ENCODE data around the gene EYS.

EYS gene

DNA sequence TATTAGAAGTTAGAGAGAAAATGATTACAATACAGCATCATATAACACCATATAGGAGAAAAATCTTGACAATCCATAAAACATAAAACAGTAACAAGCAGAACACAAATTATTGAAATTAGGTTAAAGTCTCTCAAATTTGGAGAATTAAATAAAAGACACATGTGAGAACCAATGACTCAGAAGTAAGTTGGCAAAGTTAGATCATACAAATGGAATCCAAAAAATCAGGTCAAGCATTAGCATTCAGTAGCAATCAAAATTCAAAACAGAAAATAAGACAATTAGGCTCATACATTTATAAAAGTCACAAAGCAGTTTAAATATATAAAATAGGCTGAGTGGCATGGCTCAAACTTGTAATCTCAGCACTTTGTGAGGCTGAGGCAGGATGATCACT is 1295.8 kb downstream of the EYS start:
- no peak; the same call in 2 of the 3 replicates for ATAC-seq
- no peak for TF ChIP-seq OSR1 (CRISPR knock-in tag; IDR thresholded peaks at IDR 0.05)
- TF ChIP-seq ARNTL (CRISPR knock-in tag; IDR thresholded peaks at IDR 0.05; ENCODE audit: borderline replicate concordance, low read depth), result no peak
- TF ChIP-seq, protein P1, sequence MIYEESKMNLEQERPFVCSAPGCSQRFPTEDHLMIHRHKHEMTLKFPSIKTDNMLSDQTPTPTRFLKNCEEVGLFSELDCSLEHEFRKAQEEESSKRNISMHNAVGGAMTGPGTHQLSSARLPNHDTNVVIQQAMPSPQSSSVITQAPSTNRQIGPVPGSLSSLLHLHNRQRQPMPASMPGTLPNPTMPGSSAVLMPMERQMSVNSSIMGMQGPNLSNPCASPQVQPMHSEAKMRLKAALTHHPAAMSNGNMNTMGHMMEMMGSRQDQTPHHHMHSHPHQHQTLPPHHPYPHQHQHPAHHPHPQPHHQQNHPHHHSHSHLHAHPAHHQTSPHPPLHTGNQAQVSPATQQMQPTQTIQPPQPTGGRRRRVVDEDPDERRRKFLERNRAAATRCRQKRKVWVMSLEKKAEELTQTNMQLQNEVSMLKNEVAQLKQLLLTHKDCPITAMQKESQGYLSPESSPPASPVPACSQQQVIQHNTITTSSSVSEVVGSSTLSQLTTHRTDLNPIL (CRISPR knock-in tag; IDR thresholded peaks at IDR 0.05; ENCODE audit: low read depth), result no peak
- no peak for TF ChIP-seq TCF4 (CRISPR knock-in tag; IDR thresholded peaks at IDR 0.05; ENCODE audit: borderline replicate concordance)
- TF ChIP-seq ZFP3 (CRISPR knock-in tag; IDR thresholded peaks at IDR 0.05), result no peak

DNA sequence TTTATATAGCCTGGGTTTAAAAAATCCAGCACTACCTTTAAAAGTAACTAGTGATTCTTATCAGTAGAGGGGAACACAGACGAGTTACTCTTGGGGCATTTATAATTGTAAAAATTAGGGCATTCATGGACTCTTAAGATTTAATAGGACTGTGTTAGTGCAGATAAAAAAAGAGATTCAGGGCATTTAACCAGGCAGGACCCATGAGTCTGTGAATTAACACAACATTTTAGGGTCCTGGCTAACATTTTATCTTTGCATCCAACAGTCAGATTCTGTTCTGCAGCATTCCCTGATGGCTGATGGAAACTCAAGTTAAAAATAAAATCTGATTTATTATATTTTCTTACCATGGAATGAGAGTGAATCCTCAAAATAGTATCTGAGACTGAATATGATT is 1297.1 kb downstream of the EYS start:
- no peak for ATAC-seq
- TF ChIP-seq, protein P2, sequence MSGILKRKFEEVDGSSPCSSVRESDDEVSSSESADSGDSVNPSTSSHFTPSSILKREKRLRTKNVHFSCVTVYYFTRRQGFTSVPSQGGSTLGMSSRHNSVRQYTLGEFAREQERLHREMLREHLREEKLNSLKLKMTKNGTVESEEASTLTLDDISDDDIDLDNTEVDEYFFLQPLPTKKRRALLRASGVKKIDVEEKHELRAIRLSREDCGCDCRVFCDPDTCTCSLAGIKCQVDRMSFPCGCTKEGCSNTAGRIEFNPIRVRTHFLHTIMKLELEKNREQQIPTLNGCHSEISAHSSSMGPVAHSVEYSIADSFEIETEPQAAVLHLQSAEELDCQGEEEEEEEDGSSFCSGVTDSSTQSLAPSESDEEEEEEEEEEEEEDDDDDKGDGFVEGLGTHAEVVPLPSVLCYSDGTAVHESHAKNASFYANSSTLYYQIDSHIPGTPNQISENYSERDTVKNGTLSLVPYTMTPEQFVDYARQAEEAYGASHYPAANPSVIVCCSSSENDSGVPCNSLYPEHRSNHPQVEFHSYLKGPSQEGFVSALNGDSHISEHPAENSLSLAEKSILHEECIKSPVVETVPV (CRISPR knock-in tag; IDR thresholded peaks at IDR 0.05), result no peak
- TF ChIP-seq ZNF8 (CRISPR knock-in tag; IDR thresholded peaks at IDR 0.05) (no peak), BACH2 (CRISPR knock-in tag; IDR thresholded peaks at IDR 0.05; ENCODE audit: borderline replicate concordance) (no peak), SNAI2 (CRISPR knock-in tag; IDR thresholded peaks at IDR 0.05) (no peak), ZFP30 (CRISPR knock-in tag; IDR thresholded peaks at IDR 0.05) (no peak), GLIS3 (CRISPR knock-in tag; IDR thresholded peaks at IDR 0.05) (no peak), ZC3H10 (CRISPR knock-in tag; IDR thresholded peaks at IDR 0.05) (no peak)
- TF ChIP-seq, protein P3, sequence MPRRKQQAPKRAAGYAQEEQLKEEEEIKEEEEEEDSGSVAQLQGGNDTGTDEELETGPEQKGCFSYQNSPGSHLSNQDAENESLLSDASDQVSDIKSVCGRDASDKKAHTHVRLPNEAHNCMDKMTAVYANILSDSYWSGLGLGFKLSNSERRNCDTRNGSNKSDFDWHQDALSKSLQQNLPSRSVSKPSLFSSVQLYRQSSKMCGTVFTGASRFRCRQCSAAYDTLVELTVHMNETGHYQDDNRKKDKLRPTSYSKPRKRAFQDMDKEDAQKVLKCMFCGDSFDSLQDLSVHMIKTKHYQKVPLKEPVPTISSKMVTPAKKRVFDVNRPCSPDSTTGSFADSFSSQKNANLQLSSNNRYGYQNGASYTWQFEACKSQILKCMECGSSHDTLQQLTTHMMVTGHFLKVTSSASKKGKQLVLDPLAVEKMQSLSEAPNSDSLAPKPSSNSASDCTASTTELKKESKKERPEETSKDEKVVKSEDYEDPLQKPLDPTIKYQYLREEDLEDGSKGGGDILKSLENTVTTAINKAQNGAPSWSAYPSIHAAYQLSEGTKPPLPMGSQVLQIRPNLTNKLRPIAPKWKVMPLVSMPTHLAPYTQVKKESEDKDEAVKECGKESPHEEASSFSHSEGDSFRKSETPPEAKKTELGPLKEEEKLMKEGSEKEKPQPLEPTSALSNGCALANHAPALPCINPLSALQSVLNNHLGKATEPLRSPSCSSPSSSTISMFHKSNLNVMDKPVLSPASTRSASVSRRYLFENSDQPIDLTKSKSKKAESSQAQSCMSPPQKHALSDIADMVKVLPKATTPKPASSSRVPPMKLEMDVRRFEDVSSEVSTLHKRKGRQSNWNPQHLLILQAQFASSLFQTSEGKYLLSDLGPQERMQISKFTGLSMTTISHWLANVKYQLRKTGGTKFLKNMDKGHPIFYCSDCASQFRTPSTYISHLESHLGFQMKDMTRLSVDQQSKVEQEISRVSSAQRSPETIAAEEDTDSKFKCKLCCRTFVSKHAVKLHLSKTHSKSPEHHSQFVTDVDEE (CRISPR knock-in tag; IDR thresholded peaks at IDR 0.05), result no peak

DNA sequence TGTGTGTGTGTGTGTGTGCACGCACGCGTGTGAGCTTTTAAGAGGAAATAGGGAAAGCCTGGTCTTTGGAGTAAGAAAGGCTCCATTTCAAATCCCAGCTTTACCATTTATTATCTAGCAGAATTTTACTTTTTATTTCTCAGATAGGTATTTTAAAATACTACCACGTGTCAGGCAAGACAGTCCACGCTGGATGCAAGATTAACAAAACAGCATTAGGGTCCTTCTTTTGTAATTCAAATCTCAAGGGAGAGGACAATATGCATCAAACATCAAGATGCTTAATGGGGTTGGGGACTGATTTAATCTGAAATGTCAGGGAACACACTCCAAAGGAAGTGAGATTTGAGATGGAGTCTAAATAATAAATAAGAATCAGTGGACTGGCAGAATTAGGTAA is 1302.6 kb downstream of the EYS start:
- TF ChIP-seq ZNF8 (CRISPR knock-in tag; IDR thresholded peaks at IDR 0.05) (no peak), BACH2 (CRISPR knock-in tag; IDR thresholded peaks at IDR 0.05; ENCODE audit: borderline replicate concordance) (no peak), TOX (CRISPR knock-in tag; IDR thresholded peaks at IDR 0.05; ENCODE audit: borderline replicate concordance) (no peak), PPARA (CRISPR knock-in tag; IDR thresholded peaks at IDR 0.05; ENCODE audit: borderline replicate concordance) (no peak), ESRRG (CRISPR knock-in tag; IDR thresholded peaks at IDR 0.05) (no peak), ZC3H10 (CRISPR knock-in tag; IDR thresholded peaks at IDR 0.05) (no peak), ZFP30 (CRISPR knock-in tag; IDR thresholded peaks at IDR 0.05) (no peak), ARNTL (CRISPR knock-in tag; IDR thresholded peaks at IDR 0.05; ENCODE audit: borderline replicate concordance, low read depth) (no peak), CSDC2 (CRISPR knock-in tag; IDR thresholded peaks at IDR 0.05) (no peak), ISL1 (CRISPR knock-in tag; IDR thresholded peaks at IDR 0.05) (no peak), RARB (CRISPR knock-in tag; IDR thresholded peaks at IDR 0.05) (no peak)
- TF ChIP-seq, protein P2 (CRISPR knock-in tag; IDR thresholded peaks at IDR 0.05), result no peak
- TF ChIP-seq, protein P1 (CRISPR knock-in tag; IDR thresholded peaks at IDR 0.05; ENCODE audit: low read depth), result no peak

DNA sequence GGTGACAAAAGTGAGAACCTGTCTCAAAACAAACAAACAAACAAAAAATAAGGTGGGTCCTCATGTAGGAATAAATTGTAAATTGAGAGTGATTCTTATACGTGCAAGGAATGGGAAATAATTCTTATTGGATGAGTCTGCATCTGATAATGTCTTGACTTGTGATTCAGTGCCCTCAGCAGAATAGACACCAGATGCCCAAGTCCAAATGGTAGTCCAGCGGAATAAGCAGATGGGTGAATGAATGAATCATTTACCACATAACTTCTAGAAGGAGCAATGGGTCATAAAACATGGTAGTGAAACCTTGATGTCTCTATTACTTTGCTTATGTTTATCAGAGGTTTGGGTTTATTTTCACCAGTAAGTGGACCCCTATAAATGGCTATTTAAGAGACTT is 1323.7 kb downstream of the EYS start:
- no peak for ATAC-seq
- TF ChIP-seq GLIS3 (CRISPR knock-in tag; IDR thresholded peaks at IDR 0.05) (no peak), BACH2 (CRISPR knock-in tag; IDR thresholded peaks at IDR 0.05; ENCODE audit: borderline replicate concordance) (no peak), ISL1 (CRISPR knock-in tag; IDR thresholded peaks at IDR 0.05) (no peak), TCF4 (CRISPR knock-in tag; IDR thresholded peaks at IDR 0.05; ENCODE audit: borderline replicate concordance) (no peak), CSDC2 (CRISPR knock-in tag; IDR thresholded peaks at IDR 0.05) (no peak), ESRRG (CRISPR knock-in tag; IDR thresholded peaks at IDR 0.05) (no peak), TOX (CRISPR knock-in tag; IDR thresholded peaks at IDR 0.05; ENCODE audit: borderline replicate concordance) (no peak)
- TF ChIP-seq, protein P3 (CRISPR knock-in tag; IDR thresholded peaks at IDR 0.05), result no peak
- TF ChIP-seq, protein P2 (CRISPR knock-in tag; IDR thresholded peaks at IDR 0.05), result no peak
- TF ChIP-seq, protein P4, sequence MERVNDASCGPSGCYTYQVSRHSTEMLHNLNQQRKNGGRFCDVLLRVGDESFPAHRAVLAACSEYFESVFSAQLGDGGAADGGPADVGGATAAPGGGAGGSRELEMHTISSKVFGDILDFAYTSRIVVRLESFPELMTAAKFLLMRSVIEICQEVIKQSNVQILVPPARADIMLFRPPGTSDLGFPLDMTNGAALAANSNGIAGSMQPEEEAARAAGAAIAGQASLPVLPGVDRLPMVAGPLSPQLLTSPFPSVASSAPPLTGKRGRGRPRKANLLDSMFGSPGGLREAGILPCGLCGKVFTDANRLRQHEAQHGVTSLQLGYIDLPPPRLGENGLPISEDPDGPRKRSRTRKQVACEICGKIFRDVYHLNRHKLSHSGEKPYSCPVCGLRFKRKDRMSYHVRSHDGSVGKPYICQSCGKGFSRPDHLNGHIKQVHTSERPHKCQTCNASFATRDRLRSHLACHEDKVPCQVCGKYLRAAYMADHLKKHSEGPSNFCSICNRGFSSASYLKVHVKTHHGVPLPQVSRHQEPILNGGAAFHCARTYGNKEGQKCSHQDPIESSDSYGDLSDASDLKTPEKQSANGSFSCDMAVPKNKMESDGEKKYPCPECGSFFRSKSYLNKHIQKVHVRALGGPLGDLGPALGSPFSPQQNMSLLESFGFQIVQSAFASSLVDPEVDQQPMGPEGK (CRISPR knock-in tag; IDR thresholded peaks at IDR 0.05; ENCODE audit: borderline replicate concordance), result no peak

More for the DNA sequence above, 1302.6 kb downstream of the EYS start:
- no peak for ATAC-seq

All from SK-N-SH treated with all-trans-retinoic acid at 6 μM for 48 hours (cell line).